ENCODE data around the gene CYFIP1. TPM values are rescaled to one million over a fixed set of nuclear protein-coding genes. Genes with fewer than 3 reads are reported as not detected.
A peak's percentile ranks its signal among the peaks of the same experiment; 100 is the strongest.

The CYFIP1 gene
- total and polyA plus RNA-seq, 2 of the 13 experiments (the other 11 are each of a cell fraction or from before 2014, with no cell fraction given), result 38.1 to 58.3 TPM

GRCh38 chr15:22877607-22878006 is 102.6 kb downstream of the CYFIP1 start:
- in situ Hi-C loops (cut with HindIII; ENCODE audit: extremely low pct_ligation_motif_present, low pct_unique_long_range_greater_than_20kb), result no loop called here
- BruUV-seq (replicated peaks), result no TSS peak
- no peak for DNase-seq (ENCODE audit: low spot score)

More at GRCh38 chr15:22877607-22878006, 102.6 kb downstream of the CYFIP1 start:
- H3K27me3 ChIP-seq (ENCODE audit: control insufficient read depth in 1 of 2, insufficient read depth in 2 of 2, low read length in 2 of 2), result no peaks in the 10 kb centered on the region
- ChIA-PET POLR2A (no interaction called here), CTCF (ENCODE audit: low intra/inter-chr PET ratio, low total read pairs) (no interaction called here)
- no peak for TF ChIP-seq KLF16 (CRISPR knock-in tag; IDR thresholded peaks at IDR 0.05)
- TF ChIP-seq RNF2 (conservative IDR thresholded peaks at IDR 0.05; ENCODE audit: low read depth), result no peak
- no peak for TF ChIP-seq SAP130 (CRISPR knock-in tag; IDR thresholded peaks at IDR 0.05; ENCODE audit: low read depth)
- no peak for TF ChIP-seq RAD51 (IDR thresholded peaks at IDR 0.05; ENCODE audit: borderline replicate concordance)
- no peak for TF ChIP-seq KLF13 (CRISPR knock-in tag; IDR thresholded peaks at IDR 0.05)
- TF ChIP-seq GFI1 (CRISPR knock-in tag; IDR thresholded peaks at IDR 0.05; ENCODE audit: borderline replicate concordance), result no peak
- TF ChIP-seq AHR (CRISPR knock-in tag; IDR thresholded peaks at IDR 0.05), result no peak
- TF ChIP-seq PATZ1 (CRISPR knock-in tag; IDR thresholded peaks at IDR 0.05), result no peak
- no peak for TF ChIP-seq ZNF503 (CRISPR knock-in tag; IDR thresholded peaks at IDR 0.05)
- TF ChIP-seq RBM22 (optimal IDR thresholded peaks at IDR 0.05; ENCODE audit: low read length), result no peak
- no peak for TF ChIP-seq ZNF552 (CRISPR knock-in tag; IDR thresholded peaks at IDR 0.05; ENCODE audit: borderline replicate concordance)
- no peak overlapping the region for H3K9ac ChIP-seq (ENCODE audit: insufficient read depth, low read depth, low read length)
- peaks cover 25 to 55% of the 10 kb centered on the region in 2 experiments for H3K36me3 ChIP-seq (replicated peaks in 1 of 2; ENCODE audit: control insufficient read depth in 1 of 2, insufficient read depth in 2 of 2, low read length in 2 of 2)
- H3K27ac ChIP-seq (ENCODE audit: extremely low read length, insufficient read depth, low read length), result no peak overlapping the region
- ATAC-seq, result peak; percentile 49
- H3K4me3 ChIP-seq (replicated peaks in 1 of 3; ENCODE audit: insufficient read depth in 1 of 3, low read depth in 2 of 3, low read length in 3 of 3), result no peak overlapping the region
- FAIRE-seq, result no peak
- intact Hi-C loops (cut with micrococcal nuclease; ENCODE audit: unreplicated experiment), result loop anchor here (5.0 kb wide), 1 partner anchor 35 kb away; no protein-coding TSS in a partner anchor
- no peak overlapping the region for H2AFZ ChIP-seq (ENCODE audit: low read length)
- WGBS (ENCODE audit: low lambda C conversion rate), result 98% methylated on average over 7 of the region's 8 CpGs
- H3K79me2 ChIP-seq (ENCODE audit: insufficient read depth, low read length), result no peaks in the 10 kb centered on the region
- H3K4me2 ChIP-seq (ENCODE audit: low read depth, low read length), result no peak overlapping the region
- H3K9me3 ChIP-seq (ENCODE audit: low read length), result no peaks in the 10 kb centered on the region
- H4K20me1 ChIP-seq (ENCODE audit: insufficient read depth, low read length), result no peaks in the 10 kb centered on the region
- no peaks in the 10 kb centered on the region for H3K4me1 ChIP-seq (ENCODE audit: insufficient read depth, low read length)
